Sigmoid colon (tissue), 7 donors: ENCODE data around the gene FSTL4. TPM values are rescaled to one million over a fixed set of nuclear protein-coding genes. Genes with fewer than 3 reads are reported as not detected.

Experiments
- DNase-seq: peaks from one replicate; pipeline ENCODE4 v3.0.0-alpha.2; 2019
- H3K27ac ChIP-seq, 4 donors: fragments of 200-600 bp; sonication (generic); one replicate each; pipeline ENCODE4 v1.5.1; 2016 to 2019; ENCODE audit warnings: mild to moderate bottlenecking in 1 of 4
- H3K27me3 ChIP-seq, 3 donors: fragments of 200-600 bp; sonication (generic); one replicate each; pipeline ENCODE4 v1.5.1; 2019; ENCODE audit warnings: mild to moderate bottlenecking in 1 of 3
- H3K36me3 ChIP-seq, 4 donors: fragments of 200-600 bp; sonication (generic); one replicate each; pipeline ENCODE4 v1.5.1; 2016 to 2019
- H3K4me1 ChIP-seq, 4 donors: fragments of 200-600 bp; sonication (generic); one replicate each; pipeline ENCODE4 v1.5.1; 2017 to 2019
- H3K4me3 ChIP-seq, 4 donors: fragments of 200-600 bp; sonication (generic); one replicate each; pipeline ENCODE4 v1.5.1; 2017 to 2019; ENCODE audit warnings: mild to moderate bottlenecking in 2 of 4, moderate library complexity in 1 of 4
- H3K9me3 ChIP-seq, 4 donors: fragments of 200-600 bp in 3 of 4; sonication (generic) in 3 of 4; one replicate each; pipeline versions ENCODE4 v1.5.1 to v1.6.1; 2013 to 2019
- EP300 ChIP-seq, 4 donors: sonication (generic); formaldehyde crosslinking; IDR thresholded peaks; one replicate each; pipeline ENCODE4 v1.6.1; 2017; ENCODE audit warnings: antibody characterized with exemption in 4 of 4
- POLR2A ChIP-seq, 2 donors: fragments of 450-650 bp; IDR thresholded peaks; one replicate each; pipeline ENCODE4 v1.6.1; 2016; ENCODE audit warnings: antibody characterized with exemption in 2 of 2, mild to moderate bottlenecking in 2 of 2, moderate library complexity in 2 of 2
- POLR2AphosphoS5 ChIP-seq, 4 donors: sonication (generic); formaldehyde crosslinking; IDR thresholded peaks; one replicate each; pipeline ENCODE4 v1.6.1; 2017; ENCODE audit warnings: antibody characterized with exemption in 4 of 4
- WGBS, 2 donors: extraction: QIAGEN DNeasy Blood & Tissue Kit; methylation state at CpG; one replicate each; pipeline ENCODE4 v1.1.7; 2013; 5-methylcytosine and 5-hydroxymethylcytosine counted together
- intact Hi-C: fragments of 100-400 bp; cut with DNase I; formaldehyde crosslinking; loops from one replicate; pipeline ENCODE4 v1.15.1; 2023
- polyA plus RNA-seq, 3 donors: library from polyadenylated mRNA; stranded (reverse); fragments of 200-250 nt; gene quantifications; one replicate each; pipeline ENCODE4 v1.2.3, GENCODE V29; 2013
- total RNA-seq, 4 donors: library from RNA; depleted of rRNA; stranded (reverse); fragments of >200 nt; gene quantifications; one replicate each; pipeline ENCODE4 v1.1.0, GENCODE V29; 2016
- TF ChIP-seq, protein P1 (sequence below), 4 experiments: fragments of 450-650 bp in 3 of 4; fragments of 200-600 bp in 1 of 4; IDR thresholded peaks; one replicate each; pipeline ENCODE4 v1.5.1; 2016 to 2019; ENCODE audit warnings: antibody characterized with exemption in 4 of 4, mild to moderate bottlenecking in 3 of 4, moderate library complexity in 2 of 4
- donor health status: healthy with polysubstance abuse.
- donor health status: Bipolar disorder and iron deficiency.
- donor health status: healthy.

The FSTL4 gene
- total and polyA plus RNA-seq, 7 donors, result 0.23 to 0.45 (median 0.28) TPM; not detected in 4

DNA sequence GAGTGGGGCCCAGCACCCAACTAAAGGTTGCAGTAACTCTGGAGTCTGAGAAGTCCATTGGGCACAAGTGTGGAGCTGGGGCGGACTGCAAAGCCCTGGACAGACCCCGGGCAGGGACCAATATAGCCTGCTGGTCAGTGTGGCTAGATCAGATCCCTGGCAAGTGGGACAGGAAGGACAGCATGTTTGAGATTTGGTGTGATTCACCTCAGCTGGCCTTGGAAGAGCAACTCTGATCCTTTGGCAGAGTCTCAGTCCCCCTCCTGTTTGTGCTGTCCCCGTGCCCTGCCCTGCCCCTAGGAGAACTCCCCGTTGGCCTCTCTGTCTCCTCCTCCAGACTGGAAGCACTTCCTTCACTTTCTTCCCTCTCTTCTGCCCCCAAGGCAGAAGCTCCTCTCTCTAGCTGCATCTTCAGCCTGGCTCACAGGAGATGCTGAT lies 255.3 kb downstream of the FSTL4 start:
- 78 to 85% methylated on average over 4 of the region's 4 CpGs for WGBS, 2 donors
- Histone ChIP-seq H3K27ac (no peak overlapping the region), H3K9me3 (no peaks in the 10 kb centered on the region), H3K4me3 (no peak overlapping the region), H3K4me1 (no peaks in the 10 kb centered on the region), H3K27me3 (peaks cover 0 to 3% (median 0%) of the 10 kb centered on the region in 3 donors), H3K36me3 (no peaks in the 10 kb centered on the region)
- TF ChIP-seq POLR2A (IDR thresholded peaks at IDR 0.05), result no peak
- DNase-seq, result no peak
- intact Hi-C loops, result no loop called here

DNA sequence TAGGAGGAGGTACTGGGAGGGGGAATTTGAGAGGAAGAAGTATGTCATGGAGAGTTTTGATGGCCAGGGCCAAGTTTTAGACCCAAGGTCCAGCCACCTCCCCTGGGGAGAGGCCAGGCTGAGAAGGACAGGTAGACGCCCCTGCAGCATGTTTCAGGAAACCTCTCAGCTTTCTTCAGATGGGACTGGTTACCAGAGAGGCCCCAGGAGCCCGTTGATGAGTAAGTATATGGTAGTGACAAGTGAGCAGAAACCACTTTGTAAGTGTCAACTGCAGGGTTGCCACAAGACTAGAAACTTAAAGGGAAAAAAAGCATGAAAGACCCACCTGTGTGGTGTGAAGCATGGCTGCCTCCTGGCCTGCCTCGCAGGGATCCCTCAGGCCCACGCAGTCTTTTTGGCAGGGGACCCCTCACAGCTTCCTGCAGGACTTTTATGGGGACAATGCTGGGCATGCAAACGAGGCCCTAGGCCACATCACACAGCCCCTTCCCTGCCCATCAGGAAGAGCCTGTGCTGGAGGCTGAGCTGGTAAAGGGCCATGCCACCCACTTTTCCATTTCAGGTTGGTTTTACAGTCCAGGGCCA lies 255.9 kb downstream of the FSTL4 start:
- TF ChIP-seq POLR2AphosphoS5 (IDR thresholded peaks at IDR 0.05), result no peak
- no peak for TF ChIP-seq POLR2A (IDR thresholded peaks at IDR 0.05)
- TF ChIP-seq, protein P1, sequence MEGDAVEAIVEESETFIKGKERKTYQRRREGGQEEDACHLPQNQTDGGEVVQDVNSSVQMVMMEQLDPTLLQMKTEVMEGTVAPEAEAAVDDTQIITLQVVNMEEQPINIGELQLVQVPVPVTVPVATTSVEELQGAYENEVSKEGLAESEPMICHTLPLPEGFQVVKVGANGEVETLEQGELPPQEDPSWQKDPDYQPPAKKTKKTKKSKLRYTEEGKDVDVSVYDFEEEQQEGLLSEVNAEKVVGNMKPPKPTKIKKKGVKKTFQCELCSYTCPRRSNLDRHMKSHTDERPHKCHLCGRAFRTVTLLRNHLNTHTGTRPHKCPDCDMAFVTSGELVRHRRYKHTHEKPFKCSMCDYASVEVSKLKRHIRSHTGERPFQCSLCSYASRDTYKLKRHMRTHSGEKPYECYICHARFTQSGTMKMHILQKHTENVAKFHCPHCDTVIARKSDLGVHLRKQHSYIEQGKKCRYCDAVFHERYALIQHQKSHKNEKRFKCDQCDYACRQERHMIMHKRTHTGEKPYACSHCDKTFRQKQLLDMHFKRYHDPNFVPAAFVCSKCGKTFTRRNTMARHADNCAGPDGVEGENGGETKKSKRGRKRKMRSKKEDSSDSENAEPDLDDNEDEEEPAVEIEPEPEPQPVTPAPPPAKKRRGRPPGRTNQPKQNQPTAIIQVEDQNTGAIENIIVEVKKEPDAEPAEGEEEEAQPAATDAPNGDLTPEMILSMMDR (IDR thresholded peaks at IDR 0.05), result no peak
- no peak for TF ChIP-seq EP300 (IDR thresholded peaks at IDR 0.05)
- WGBS, 2 donors, result 73 to 79% methylated on average over 5 of the region's 5 CpGs
- intact Hi-C loops, result no loop called here

DNA sequence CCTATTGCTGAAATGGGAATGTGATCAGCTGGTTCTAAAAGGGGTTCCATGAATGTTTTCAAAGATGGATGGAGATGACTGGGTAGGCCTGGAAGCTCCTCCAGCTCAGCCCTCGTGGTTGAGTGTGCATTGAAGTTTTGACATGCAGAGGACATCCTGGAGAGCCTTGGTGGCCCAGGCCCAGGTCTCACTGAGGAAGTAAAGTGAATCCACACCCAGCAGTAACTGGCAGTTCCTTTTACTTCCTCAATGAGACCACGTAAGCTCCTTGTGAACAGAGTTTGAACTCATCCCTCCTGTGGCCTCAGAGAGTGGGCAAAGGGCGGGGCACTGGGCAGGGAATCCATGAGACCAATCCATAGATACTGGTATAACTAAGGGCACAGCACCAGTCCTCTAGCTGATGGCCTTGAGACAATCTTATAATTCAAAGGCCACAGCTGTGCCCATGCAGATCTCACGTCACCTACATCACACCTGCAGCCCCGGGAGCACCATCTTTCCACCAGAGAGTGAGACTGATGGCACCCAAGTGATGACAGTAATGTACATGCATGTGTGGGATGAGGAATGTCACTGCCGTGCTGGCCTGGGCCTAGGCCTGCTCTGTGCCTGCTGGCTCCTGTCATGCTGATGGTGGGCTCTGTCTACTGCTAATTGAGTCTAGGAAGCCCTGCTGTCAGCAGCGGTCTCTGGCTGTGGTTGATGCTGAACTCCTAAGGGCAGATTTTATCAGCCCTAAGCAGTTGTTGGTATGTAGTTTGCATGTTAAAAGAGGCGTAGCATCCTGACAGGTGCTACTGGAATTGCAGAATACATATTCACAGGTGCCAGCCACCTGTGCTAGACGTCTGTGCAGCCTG lies 257.8 kb downstream of the FSTL4 start:
- 77 to 78% methylated on average over 9 of the region's 9 CpGs for WGBS, 2 donors
- TF ChIP-seq, protein P1 (IDR thresholded peaks at IDR 0.05), result no peak
- TF ChIP-seq EP300 (IDR thresholded peaks at IDR 0.05) (no peak), POLR2AphosphoS5 (IDR thresholded peaks at IDR 0.05) (no peak)
- Histone ChIP-seq H3K27ac (no peak overlapping the region), H3K4me1 (no peaks in the 10 kb centered on the region), H3K27me3 (no peaks in the 10 kb centered on the region), H3K36me3 (no peaks in the 10 kb centered on the region), H3K4me3 (no peak overlapping the region), H3K9me3 (no peaks in the 10 kb centered on the region)
- no peak for DNase-seq
- intact Hi-C loops, result no loop called here

More for the DNA sequence above, 255.9 kb downstream of the FSTL4 start:
- Histone ChIP-seq H3K36me3 (no peaks in the 10 kb centered on the region), H3K27me3 (peaks cover 0 to 3% (median 0%) of the 10 kb centered on the region in 3 donors), H3K4me3 (no peak overlapping the region), H3K9me3 (no peaks in the 10 kb centered on the region), H3K4me1 (no peaks in the 10 kb centered on the region), H3K27ac (no peak overlapping the region)
- no peak for DNase-seq

DNA sequence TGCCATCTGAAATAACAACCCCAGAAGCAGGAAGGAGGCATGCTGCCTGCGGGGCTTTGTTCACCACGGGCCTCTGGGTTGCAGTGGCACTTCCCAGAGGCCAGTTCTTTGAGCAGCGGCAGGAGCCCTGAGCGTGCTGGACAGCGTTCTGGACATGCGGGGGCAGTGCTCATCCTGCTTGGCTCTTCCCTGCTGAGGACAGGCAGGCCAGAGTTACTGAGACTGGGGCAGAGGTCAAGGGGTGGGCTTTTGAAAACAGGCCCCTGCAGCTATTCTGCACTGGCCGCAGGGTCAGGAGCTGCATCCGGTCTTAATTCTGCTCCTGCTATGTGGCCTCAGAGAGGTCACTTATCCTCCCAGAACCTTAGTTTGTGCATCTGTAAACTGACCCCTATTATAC lies 258.6 kb downstream of the FSTL4 start:
- WGBS, 2 donors, result 77 to 87% methylated on average over 8 of the region's 8 CpGs
- Histone ChIP-seq H3K27me3 (no peaks in the 10 kb centered on the region), H3K4me3 (no peak overlapping the region), H3K36me3 (no peaks in the 10 kb centered on the region), H3K27ac (no peak overlapping the region), H3K4me1 (no peaks in the 10 kb centered on the region), H3K9me3 (no peaks in the 10 kb centered on the region)
- no peak for DNase-seq
- no peak for TF ChIP-seq POLR2AphosphoS5 (IDR thresholded peaks at IDR 0.05)
- TF ChIP-seq EP300 (IDR thresholded peaks at IDR 0.05), result no peak
- no peak for TF ChIP-seq POLR2A (IDR thresholded peaks at IDR 0.05)
- TF ChIP-seq, protein P1 (IDR thresholded peaks at IDR 0.05), result no peak
- intact Hi-C loops, result no loop called here

DNA sequence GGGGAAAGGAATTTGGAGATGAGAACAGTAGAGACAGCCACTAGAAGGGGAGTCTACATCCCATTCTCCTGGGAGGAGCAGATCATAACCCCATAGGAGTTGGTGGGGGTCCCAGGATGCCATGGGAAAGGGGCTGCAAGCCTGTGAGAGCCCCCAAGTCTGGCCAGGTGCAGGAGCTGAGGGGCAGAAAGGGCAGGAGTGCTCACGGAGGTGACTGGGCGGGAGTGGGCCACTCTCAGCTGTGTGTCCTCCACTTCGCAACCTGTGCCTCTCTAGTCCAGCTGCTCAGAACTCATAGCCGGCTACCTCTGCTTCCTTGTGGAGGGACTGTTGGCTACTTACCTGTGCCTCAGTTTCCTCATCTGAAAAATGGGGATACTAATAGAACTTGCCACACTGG lies 263.9 kb downstream of the FSTL4 start:
- H3K9me3 ChIP-seq, result no peaks in the 10 kb centered on the region
- WGBS, 2 donors, result 93 to 96% methylated on average over 4 of the region's 4 CpGs
- H3K27me3 ChIP-seq, result peaks cover 0 to 4% (median 0%) of the 10 kb centered on the region in 3 donors

More for the DNA sequence above, 263.9 kb downstream of the FSTL4 start:
- Histone ChIP-seq H3K4me3 (no peak overlapping the region), H3K27ac (no peak overlapping the region), H3K36me3 (no peaks in the 10 kb centered on the region), H3K4me1 (no peaks in the 10 kb centered on the region)
- TF ChIP-seq POLR2AphosphoS5 (IDR thresholded peaks at IDR 0.05) (no peak), EP300 (IDR thresholded peaks at IDR 0.05) (no peak), POLR2A (IDR thresholded peaks at IDR 0.05) (no peak)
- TF ChIP-seq, protein P1 (IDR thresholded peaks at IDR 0.05), result no peak
- peak; percentile 40 for DNase-seq
- intact Hi-C loops, result no loop called here
